Esophagus squamous epithelium (tissue), 5 donors: ENCODE measurements around the gene SHC4. TPM values are rescaled to one million over a fixed set of nuclear protein-coding genes. Genes with fewer than 3 reads are reported as not detected.

Source experiments
- DNase-seq: peaks from one replicate; lab custom pipeline; 2025; lab: John Stamatoyannopoulos, UW
- H3K27ac ChIP-seq, 4 donors: fragments of 200-600 bp; sonication (generic); one replicate each; pipeline ENCODE4 v1.5.1; 2016 to 2019; ENCODE audit warnings: mild to moderate bottlenecking in 1 of 4
- H3K27me3 ChIP-seq, 4 donors: fragments of 200-600 bp; sonication (generic); 1 replicate in 3 of 4; 2 replicates in 1 of 4; pipeline versions ENCODE4 v1.5.1 to v1.6.0; 2017 to 2021; ENCODE audit warnings: antibody characterized with exemption in 1 of 4
- H3K36me3 ChIP-seq, 3 donors: fragments of 200-600 bp; sonication (generic); one replicate each; pipeline ENCODE4 v1.5.1; 2016 to 2019
- H3K4me1 ChIP-seq, 3 donors: fragments of 200-600 bp; sonication (generic); one replicate each; pipeline ENCODE4 v1.5.1; 2017 to 2019
- H3K4me3 ChIP-seq, 4 donors: fragments of 200-600 bp; sonication (generic); 1 replicate in 3 of 4; 2 replicates in 1 of 4; pipeline ENCODE4 v1.5.1; 2016 to 2019; ENCODE audit warnings: mild to moderate bottlenecking in 2 of 4, moderate library complexity in 1 of 4
- H3K9me3 ChIP-seq, 3 donors: fragments of 200-600 bp; sonication (generic); one replicate each; pipeline ENCODE4 v1.5.1; 2016 to 2019
- CTCF ChIP-seq, 6 experiments: fragments of 450-650 bp in 4 of 6; fragments of 200-600 bp in 2 of 6; sonication (generic) in 2 of 6; IDR thresholded peaks; one replicate each; pipeline ENCODE4 v1.5.1; 2016 to 2019; ENCODE audit warnings: antibody characterized with exemption in 6 of 6, mild to moderate bottlenecking in 4 of 6, moderate library complexity in 4 of 6
- POLR2A ChIP-seq, 4 donors: fragments of 450-650 bp; IDR thresholded peaks; one replicate each; pipeline ENCODE4 v1.6.1; 2017; ENCODE audit warnings: antibody characterized with exemption in 4 of 4, mild to moderate bottlenecking in 4 of 4, moderate library complexity in 3 of 4
- WGBS, 2 donors: methylation state at CpG; one replicate each; pipeline ENCODE4 v1.1.5; 2018; 5-methylcytosine and 5-hydroxymethylcytosine counted together
- intact Hi-C: fragments of 100-400 bp; cut with DNase I; formaldehyde crosslinking; loops from one replicate; pipeline ENCODE4 v1.15.0; 2022
- total RNA-seq, 4 donors: library from RNA; depleted of rRNA; stranded (reverse); fragments of >200 nt; gene quantifications; one replicate each; pipeline ENCODE4 v1.1.0, GENCODE V29; 2016
- donor health status: DM: yes; HTN: yes; CAD: no.

Gene SHC4
- total RNA-seq, 4 donors from 2014 or later: 0.18 to 0.50 (median 0.38) TPM; not detected in 1

GRCh38 chr15:48978638-48979037 lies 14.9 kb upstream of the SHC4 start:
- intact Hi-C loops: no loop called here
- TF ChIP-seq CTCF (IDR thresholded peaks at IDR 0.05) (no peak), POLR2A (IDR thresholded peaks at IDR 0.05) (no peak)
- Histone ChIP-seq H3K27ac (no peak overlapping the region), H3K4me1 (peaks cover 0 to 23% (median 3%) of the 10 kb centered on the region in 3 donors), H3K4me3 (no peak overlapping the region), H3K9me3 (no peaks in the 10 kb centered on the region), H3K27me3 (peaks cover 0 to 6% (median 0%) of the 10 kb centered on the region in 4 donors), H3K36me3 (no peaks in the 10 kb centered on the region)
- DNase-seq: no peak
- 49 to 61% methylated on average over 2 of the region's 2 CpGs for WGBS, 2 donors

DNA sequence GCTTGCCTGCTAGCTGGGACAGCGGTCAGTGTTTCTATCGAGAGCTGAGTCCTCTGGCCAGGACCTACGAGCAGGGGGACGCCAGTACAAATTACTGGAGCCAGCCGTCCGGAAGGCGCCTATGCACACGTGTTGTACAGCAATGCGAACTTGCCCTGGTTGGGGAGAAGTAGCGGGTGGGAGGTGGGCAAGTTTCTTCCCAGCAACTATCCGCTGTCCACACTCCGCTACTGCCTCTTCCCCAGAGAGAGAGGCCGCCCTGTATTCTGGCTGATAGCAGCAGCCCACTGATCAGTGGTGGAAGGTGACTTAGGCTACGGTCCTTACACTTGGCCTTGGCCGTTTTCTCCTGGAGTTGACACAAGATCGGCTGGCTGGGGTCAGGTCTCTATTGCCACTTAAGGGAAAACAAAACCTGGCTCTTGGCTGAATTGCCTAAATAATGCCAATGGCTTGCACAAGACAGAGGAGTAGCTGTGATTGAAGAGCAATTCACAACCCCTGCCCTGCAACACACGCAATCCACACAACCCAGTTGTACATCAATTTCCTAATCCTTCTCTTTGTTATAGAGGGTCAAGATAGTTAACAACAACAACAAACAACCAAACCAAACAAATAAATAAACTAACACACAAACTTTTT lies 12.8 kb upstream of the SHC4 start:
- Histone ChIP-seq H3K4me1 (peaks cover 0 to 23% (median 3%) of the 10 kb centered on the region in 3 donors), H3K9me3 (no peaks in the 10 kb centered on the region), H3K27ac (peak overlapping the region in 1 of 4 donors; percentile 63), H3K27me3 (peaks cover 0 to 6% (median 0%) of the 10 kb centered on the region in 4 donors), H3K4me3 (peak overlapping the region in 3 of 4 donors; percentile 48 to 68 (median 55)), H3K36me3 (no peaks in the 10 kb centered on the region)
- TF ChIP-seq POLR2A (IDR thresholded peaks at IDR 0.05): no peak
- no peak for TF ChIP-seq CTCF (IDR thresholded peaks at IDR 0.05)
- no peak for DNase-seq
- intact Hi-C loops: no loop called here
- WGBS, 2 donors: 93 to 96% methylated on average over 11 to 16 of the region's 17 CpGs

DNA sequence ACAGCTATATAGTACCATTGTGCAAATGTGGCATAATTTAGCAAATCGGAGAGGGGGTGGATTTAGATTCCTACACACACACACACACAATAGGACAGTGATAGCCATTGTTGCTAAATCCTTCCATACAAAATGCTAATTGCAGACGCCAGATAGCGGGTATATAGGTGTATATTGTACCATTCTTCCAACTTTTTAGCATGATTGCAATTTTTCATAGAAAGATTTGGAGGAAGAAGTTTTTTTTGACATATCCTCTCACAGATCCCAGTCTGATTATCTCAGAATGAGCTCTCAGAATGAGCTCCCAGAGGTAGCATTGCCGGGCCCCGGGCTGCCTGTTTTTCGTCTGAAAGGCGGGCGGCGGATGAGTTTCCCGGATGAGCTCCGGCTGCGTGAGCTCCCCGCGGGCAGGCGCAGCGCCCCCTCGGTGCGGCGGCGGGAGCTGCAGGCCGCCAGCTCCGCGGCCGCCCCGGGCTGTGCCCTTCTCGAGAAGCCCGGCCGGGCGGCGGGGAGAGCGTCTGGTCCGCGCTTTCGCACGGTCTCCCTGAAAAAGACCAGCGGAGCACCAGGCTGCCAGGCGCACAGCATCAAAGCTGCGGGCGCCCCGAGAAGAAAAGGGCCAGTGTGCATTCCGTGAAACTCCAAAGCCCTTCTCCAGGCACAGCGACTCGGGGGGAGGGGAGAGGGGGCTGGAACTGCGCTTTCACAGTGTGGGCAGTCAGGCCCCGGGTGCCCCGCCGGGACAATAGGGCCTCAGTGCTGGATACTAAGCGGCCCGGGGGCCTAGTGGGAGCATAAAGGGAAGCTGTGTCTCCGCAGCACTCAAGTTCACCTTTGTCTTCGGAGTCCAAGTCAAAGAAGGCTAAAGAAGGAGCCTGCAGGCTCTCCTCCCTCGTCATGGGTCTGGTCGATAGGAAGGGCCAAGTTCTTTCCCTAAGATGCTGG lies 12.0 kb upstream of the SHC4 start:
- peaks cover 0 to 23% (median 3%) of the 10 kb centered on the region in 3 donors for H3K4me1 ChIP-seq
- H3K9me3 ChIP-seq: no peaks in the 10 kb centered on the region
- TF ChIP-seq CTCF (IDR thresholded peaks at IDR 0.05) (peak; percentile 85 to 91 (median 88)), POLR2A (IDR thresholded peaks at IDR 0.05) (no peak)
- intact Hi-C loops: no loop called here
- WGBS, 2 donors: 16 to 21% methylated on average over 11 to 15 of the region's 53 CpGs
- no peak for DNase-seq
- peak overlapping the region in 3 of 4 donors; percentile 33 to 63 (median 55) for H3K27ac ChIP-seq
- H3K4me3 ChIP-seq: peak overlapping the region; percentile 34 to 68 (median 52)
- H3K36me3 ChIP-seq: no peaks in the 10 kb centered on the region
- peaks cover 0 to 6% (median 0%) of the 10 kb centered on the region in 4 donors for H3K27me3 ChIP-seq

DNA sequence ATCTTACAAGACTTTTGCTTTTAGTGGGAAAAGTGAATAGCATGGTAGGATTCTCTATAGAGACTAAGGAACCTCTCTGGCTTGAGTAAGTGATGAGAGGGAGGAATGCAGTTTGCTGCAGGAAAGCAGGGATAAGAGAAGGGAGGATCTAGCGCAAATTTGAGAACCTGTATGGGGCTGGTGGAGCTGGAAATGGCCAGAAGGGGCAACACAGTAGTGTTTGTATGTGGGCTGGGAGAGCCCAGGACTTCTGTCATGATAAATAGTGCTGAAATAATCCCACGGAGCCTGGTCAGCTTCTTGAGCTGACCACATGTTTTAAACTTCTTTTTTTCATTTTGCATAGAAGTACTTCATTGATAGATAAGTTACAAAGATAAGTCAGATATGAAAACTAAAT lies 11.2 kb upstream of the SHC4 start:
- DNase-seq: no peak
- TF ChIP-seq CTCF (IDR thresholded peaks at IDR 0.05) (no peak), POLR2A (IDR thresholded peaks at IDR 0.05) (no peak)
- intact Hi-C loops: no loop called here
- peaks cover 0 to 23% (median 3%) of the 10 kb centered on the region in 3 donors for H3K4me1 ChIP-seq
- WGBS, 2 donors: 60 to 66% methylated on average over 2 of the region's 2 CpGs
- H3K9me3 ChIP-seq: no peaks in the 10 kb centered on the region
- no peak overlapping the region for H3K27ac ChIP-seq
- no peak overlapping the region for H3K4me3 ChIP-seq
- no peaks in the 10 kb centered on the region for H3K36me3 ChIP-seq
- H3K27me3 ChIP-seq: peaks cover 0 to 8% (median 0%) of the 10 kb centered on the region in 4 donors
